Liver (tissue), 9 donors: ENCODE data around the gene DCLK3. TPM values are rescaled to one million over a fixed set of nuclear protein-coding genes. Genes with fewer than 3 reads are reported as not detected.

Experiments
- DNase-seq: peaks from one replicate; pipeline ENCODE4 v3.0.0-alpha.2; 2017; ENCODE audit warnings: low spot score
- H3K27ac ChIP-seq, 2 donors: one replicate each; pipeline ENCODE4 v1.7.0; 2013; ENCODE audit warnings: inconsistent platforms in 2 of 2, low read length in 2 of 2, control low read depth in 1 of 2, low read depth in 1 of 2, mild to moderate bottlenecking in 1 of 2
- H3K27me3 ChIP-seq, 4 donors: one replicate each; pipeline versions ENCODE4 v1.6.1 to v1.7.0; 2013; ENCODE audit warnings: low read length in 3 of 4, inconsistent platforms in 1 of 4, mild to moderate bottlenecking in 1 of 4, moderate library complexity in 1 of 4; ENCODE audit not compliant: control insufficient read depth in 4 of 4, insufficient read depth in 4 of 4
- H3K36me3 ChIP-seq, 4 donors: one replicate each; pipeline versions ENCODE4 v1.6.1 to v1.7.0; 2013; ENCODE audit warnings: low read length in 3 of 4, mild to moderate bottlenecking in 3 of 4, low read depth in 1 of 4, moderate library complexity in 1 of 4; ENCODE audit not compliant: control insufficient read depth in 4 of 4, insufficient read depth in 3 of 4
- H3K4me1 ChIP-seq, 4 donors: one replicate each; pipeline versions ENCODE4 v1.6.1 to v1.7.0; 2013; ENCODE audit warnings: low read length in 3 of 4, mild to moderate bottlenecking in 3 of 4, moderate library complexity in 1 of 4; ENCODE audit not compliant: control insufficient read depth in 4 of 4, insufficient read depth in 4 of 4
- H3K4me3 ChIP-seq, 3 donors: one replicate each; pipeline versions ENCODE4 v1.6.1 to v1.7.0; 2013; ENCODE audit warnings: low read length in 3 of 3, control low read depth in 1 of 3, low read depth in 1 of 3, mild to moderate bottlenecking in 1 of 3
- H3K9ac ChIP-seq, 2 donors: one replicate each; pipeline ENCODE4 v1.7.0; 2013; ENCODE audit warnings: low read length in 2 of 2, mild to moderate bottlenecking in 2 of 2, moderate library complexity in 2 of 2, control low read depth in 1 of 2, low read depth in 1 of 2
- H3K9me3 ChIP-seq, 4 donors: one replicate each; pipeline versions ENCODE4 v1.6.1 to v1.7.0; 2013; ENCODE audit warnings: low read length in 3 of 4; ENCODE audit not compliant: control insufficient read depth in 4 of 4
- ATF3 ChIP-seq: IDR thresholded peaks from 2 replicates; pipeline ENCODE4 v1.6.1; 2016; ENCODE audit warnings: antibody characterized with exemption
- CTCF ChIP-seq: fragments of 150-350 bp; IDR thresholded peaks from 2 replicates; pipeline ENCODE4 v1.5.1; 2017; ENCODE audit warnings: improper control_type of control experiment, low read depth, low read length; ENCODE audit not compliant: missing input control
- EGR1 ChIP-seq, 2 donors: IDR thresholded peaks; 2 replicates each; pipeline ENCODE4 v1.6.1; 2016 to 2018; ENCODE audit warnings: antibody characterized with exemption in 2 of 2, low read depth in 2 of 2
- FOXA1 ChIP-seq: IDR thresholded peaks from 2 replicates; pipeline ENCODE4 v1.6.1; 2016; ENCODE audit warnings: antibody characterized with exemption
- FOXA2 ChIP-seq: IDR thresholded peaks from 2 replicates; pipeline ENCODE4 v1.6.1; 2016; ENCODE audit warnings: antibody characterized with exemption
- GABPA ChIP-seq, 2 donors: IDR thresholded peaks in 1 of 2; conservative IDR thresholded peaks in 1 of 2; 2 replicates each; pipeline ENCODE4 v1.6.1; 2016; ENCODE audit warnings: antibody characterized with exemption in 2 of 2, mild to moderate bottlenecking in 1 of 2, moderate library complexity in 1 of 2
- HNF4A ChIP-seq, 2 donors: conservative IDR thresholded peaks; 2 replicates each; pipeline ENCODE4 v1.6.1; 2016; ENCODE audit warnings: antibody characterized with exemption in 2 of 2, mild to moderate bottlenecking in 2 of 2
- HNF4G ChIP-seq: IDR thresholded peaks from 2 replicates; pipeline ENCODE4 v1.6.1; 2016; ENCODE audit warnings: antibody characterized with exemption
- JUND ChIP-seq, 2 donors: IDR thresholded peaks; 2 replicates each; pipeline ENCODE4 v1.6.1; 2016; ENCODE audit warnings: antibody characterized with exemption in 2 of 2
- MAX ChIP-seq: IDR thresholded peaks from 2 replicates; pipeline ENCODE4 v1.6.1; 2016; ENCODE audit warnings: antibody characterized with exemption
- NR2F2 ChIP-seq: IDR thresholded peaks from 2 replicates; pipeline ENCODE4 v1.6.1; 2016; ENCODE audit warnings: antibody characterized with exemption
- RAD21 ChIP-seq, 2 donors: IDR thresholded peaks; 2 replicates each; pipeline ENCODE4 v1.6.1; 2016; ENCODE audit warnings: antibody characterized with exemption in 2 of 2, mild to moderate bottlenecking in 2 of 2
- RXRA ChIP-seq, 2 donors: IDR thresholded peaks; 2 replicates each; pipeline ENCODE4 v1.6.1; 2017 to 2018; ENCODE audit warnings: antibody characterized with exemption in 2 of 2, mild to moderate bottlenecking in 1 of 2
- SP1 ChIP-seq: IDR thresholded peaks from 2 replicates; pipeline ENCODE4 v1.6.1; 2018; ENCODE audit warnings: antibody characterized with exemption, mild to moderate bottlenecking
- TAF1 ChIP-seq: conservative IDR thresholded peaks from 2 replicates; pipeline ENCODE4 v1.6.1; 2016; ENCODE audit warnings: antibody characterized with exemption, mild to moderate bottlenecking
- YY1 ChIP-seq: IDR thresholded peaks from 2 replicates; pipeline ENCODE4 v1.6.1; 2016; ENCODE audit warnings: antibody characterized with exemption, mild to moderate bottlenecking
- WGBS: extraction: QIAGEN DNeasy Blood & Tissue Kit; methylation state at CpG from one replicate; pipeline ENCODE4 v1.1.7; 2013; 5-methylcytosine and 5-hydroxymethylcytosine counted together
- polyA plus RNA-seq, 2 donors: library from polyadenylated mRNA; stranded (reverse) in 1 of 2; unstranded in 1 of 2; fragments of 200-250 nt in 1 of 2; fragments of >200 nt in 1 of 2; fragmentation: Nextera tagmentation in 1 of 2; extraction: Ambion mirVana in 1 of 2; gene quantifications; one replicate each; pipeline versions ENCODE4 v1.2.1 to v1.2.3, GENCODE V29; 2013 to 2015
- total RNA-seq, 2 donors: library from RNA; depleted of rRNA; stranded (reverse); fragments of >200 nt; gene quantifications; one replicate each; pipeline ENCODE4 v1.2.3, GENCODE V29; 2014
- TF ChIP-seq, protein P1 (sequence below): IDR thresholded peaks from 2 replicates; pipeline ENCODE4 v1.6.1; 2016; ENCODE audit warnings: antibody characterized with exemption, mild to moderate bottlenecking
- TF ChIP-seq, protein P2 (sequence below): IDR thresholded peaks from 2 replicates; pipeline ENCODE4 v1.6.1; 2016; ENCODE audit warnings: antibody characterized with exemption
- donor health status: healthy.
- donor health status: healthy.
- donor health status: healthy.
- donor health status: healthy.
- donor health status: healthy.

Gene DCLK3
- total and polyA plus RNA-seq, 4 donors, result 0.01 to 0.14 (median 0.07) TPM

- Histone ChIP-seq H3K9me3 (no peaks in the 10 kb centered on the region), H3K27ac (no peak overlapping the region), H3K36me3 (no peaks in the 10 kb centered on the region), H3K4me1 (no peaks in the 10 kb centered on the region), H3K27me3 (no peaks in the 10 kb centered on the region), H3K4me3 (no peak overlapping the region), H3K9ac (no peak overlapping the region)
- DNase-seq, result no peak
- 87% methylated on average over 2 of the region's 2 CpGs for WGBS
- TF ChIP-seq JUND (IDR thresholded peaks at IDR 0.05) (no peak), MAX (no peak), ATF3 (no peak), YY1 (no peak), EGR1 (IDR thresholded peaks at IDR 0.05; ENCODE audit: low read depth in 2 of 2) (no peak), GABPA (IDR thresholded peaks at IDR 0.05 in 1 of 2, conservative IDR thresholded peaks at IDR 0.05 in 1 of 2) (no peak), RXRA (IDR thresholded peaks at IDR 0.05) (no peak), FOXA2 (no peak), CTCF (no peak), HNF4A (conservative IDR thresholded peaks at IDR 0.05) (no peak), TAF1 (no peak), HNF4G (no peak), NR2F2 (no peak)
- TF ChIP-seq, protein P1, sequence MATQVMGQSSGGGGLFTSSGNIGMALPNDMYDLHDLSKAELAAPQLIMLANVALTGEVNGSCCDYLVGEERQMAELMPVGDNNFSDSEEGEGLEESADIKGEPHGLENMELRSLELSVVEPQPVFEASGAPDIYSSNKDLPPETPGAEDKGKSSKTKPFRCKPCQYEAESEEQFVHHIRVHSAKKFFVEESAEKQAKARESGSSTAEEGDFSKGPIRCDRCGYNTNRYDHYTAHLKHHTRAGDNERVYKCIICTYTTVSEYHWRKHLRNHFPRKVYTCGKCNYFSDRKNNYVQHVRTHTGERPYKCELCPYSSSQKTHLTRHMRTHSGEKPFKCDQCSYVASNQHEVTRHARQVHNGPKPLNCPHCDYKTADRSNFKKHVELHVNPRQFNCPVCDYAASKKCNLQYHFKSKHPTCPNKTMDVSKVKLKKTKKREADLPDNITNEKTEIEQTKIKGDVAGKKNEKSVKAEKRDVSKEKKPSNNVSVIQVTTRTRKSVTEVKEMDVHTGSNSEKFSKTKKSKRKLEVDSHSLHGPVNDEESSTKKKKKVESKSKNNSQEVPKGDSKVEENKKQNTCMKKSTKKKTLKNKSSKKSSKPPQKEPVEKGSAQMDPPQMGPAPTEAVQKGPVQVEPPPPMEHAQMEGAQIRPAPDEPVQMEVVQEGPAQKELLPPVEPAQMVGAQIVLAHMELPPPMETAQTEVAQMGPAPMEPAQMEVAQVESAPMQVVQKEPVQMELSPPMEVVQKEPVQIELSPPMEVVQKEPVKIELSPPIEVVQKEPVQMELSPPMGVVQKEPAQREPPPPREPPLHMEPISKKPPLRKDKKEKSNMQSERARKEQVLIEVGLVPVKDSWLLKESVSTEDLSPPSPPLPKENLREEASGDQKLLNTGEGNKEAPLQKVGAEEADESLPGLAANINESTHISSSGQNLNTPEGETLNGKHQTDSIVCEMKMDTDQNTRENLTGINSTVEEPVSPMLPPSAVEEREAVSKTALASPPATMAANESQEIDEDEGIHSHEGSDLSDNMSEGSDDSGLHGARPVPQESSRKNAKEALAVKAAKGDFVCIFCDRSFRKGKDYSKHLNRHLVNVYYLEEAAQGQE, result no peak
- TF ChIP-seq, protein P2, sequence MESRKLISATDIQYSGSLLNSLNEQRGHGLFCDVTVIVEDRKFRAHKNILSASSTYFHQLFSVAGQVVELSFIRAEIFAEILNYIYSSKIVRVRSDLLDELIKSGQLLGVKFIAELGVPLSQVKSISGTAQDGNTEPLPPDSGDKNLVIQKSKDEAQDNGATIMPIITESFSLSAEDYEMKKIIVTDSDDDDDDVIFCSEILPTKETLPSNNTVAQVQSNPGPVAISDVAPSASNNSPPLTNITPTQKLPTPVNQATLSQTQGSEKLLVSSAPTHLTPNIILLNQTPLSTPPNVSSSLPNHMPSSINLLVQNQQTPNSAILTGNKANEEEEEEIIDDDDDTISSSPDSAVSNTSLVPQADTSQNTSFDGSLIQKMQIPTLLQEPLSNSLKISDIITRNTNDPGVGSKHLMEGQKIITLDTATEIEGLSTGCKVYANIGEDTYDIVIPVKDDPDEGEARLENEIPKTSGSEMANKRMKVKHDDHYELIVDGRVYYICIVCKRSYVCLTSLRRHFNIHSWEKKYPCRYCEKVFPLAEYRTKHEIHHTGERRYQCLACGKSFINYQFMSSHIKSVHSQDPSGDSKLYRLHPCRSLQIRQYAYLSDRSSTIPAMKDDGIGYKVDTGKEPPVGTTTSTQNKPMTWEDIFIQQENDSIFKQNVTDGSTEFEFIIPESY, result no peak
Observed at GRCh38 chr3:36743826-36744225, 20.5 kb downstream of the DCLK3 start.

- Histone ChIP-seq H3K27ac (no peak overlapping the region), H3K27me3 (no peaks in the 10 kb centered on the region), H3K9me3 (no peaks in the 10 kb centered on the region), H3K4me1 (no peaks in the 10 kb centered on the region), H3K4me3 (no peak overlapping the region), H3K36me3 (no peaks in the 10 kb centered on the region), H3K9ac (no peak overlapping the region)
- no peak for DNase-seq
- 97% methylated on average over 2 of the region's 2 CpGs for WGBS
- TF ChIP-seq TAF1 (no peak), RAD21 (IDR thresholded peaks at IDR 0.05) (no peak), MAX (no peak), EGR1 (IDR thresholded peaks at IDR 0.05; ENCODE audit: low read depth in 2 of 2) (no peak), HNF4A (conservative IDR thresholded peaks at IDR 0.05) (no peak), JUND (IDR thresholded peaks at IDR 0.05) (no peak), SP1 (no peak), FOXA1 (no peak), ATF3 (no peak), NR2F2 (no peak), GABPA (IDR thresholded peaks at IDR 0.05 in 1 of 2, conservative IDR thresholded peaks at IDR 0.05 in 1 of 2) (no peak), YY1 (no peak)
- TF ChIP-seq, protein P2, result no peak
Observed at GRCh38 chr3:36741285-36741684, 23.1 kb downstream of the DCLK3 start.
